Dermis microvascular lymphatic vessel endothelial cell (primary cell): ENCODE measurements around the gene IFT88. TPM values are rescaled to one million over a fixed set of nuclear protein-coding genes. Genes with fewer than 3 reads are reported as not detected.

Experiments used
- DNase-seq, 2 donors: peaks; one replicate each; pipeline versions ENCODE4 v3.0.0 to v3.0.0-alpha.2; 2010; ENCODE audit warnings: low read depth in 2 of 2
- total RNA-seq: library from RNA; depleted of rRNA; stranded (reverse); fragments of >200 nt; gene quantifications from 2 replicates; pipeline ENCODE4 v1.2.1, GENCODE V29; 2014

The IFT88 gene, protein sequence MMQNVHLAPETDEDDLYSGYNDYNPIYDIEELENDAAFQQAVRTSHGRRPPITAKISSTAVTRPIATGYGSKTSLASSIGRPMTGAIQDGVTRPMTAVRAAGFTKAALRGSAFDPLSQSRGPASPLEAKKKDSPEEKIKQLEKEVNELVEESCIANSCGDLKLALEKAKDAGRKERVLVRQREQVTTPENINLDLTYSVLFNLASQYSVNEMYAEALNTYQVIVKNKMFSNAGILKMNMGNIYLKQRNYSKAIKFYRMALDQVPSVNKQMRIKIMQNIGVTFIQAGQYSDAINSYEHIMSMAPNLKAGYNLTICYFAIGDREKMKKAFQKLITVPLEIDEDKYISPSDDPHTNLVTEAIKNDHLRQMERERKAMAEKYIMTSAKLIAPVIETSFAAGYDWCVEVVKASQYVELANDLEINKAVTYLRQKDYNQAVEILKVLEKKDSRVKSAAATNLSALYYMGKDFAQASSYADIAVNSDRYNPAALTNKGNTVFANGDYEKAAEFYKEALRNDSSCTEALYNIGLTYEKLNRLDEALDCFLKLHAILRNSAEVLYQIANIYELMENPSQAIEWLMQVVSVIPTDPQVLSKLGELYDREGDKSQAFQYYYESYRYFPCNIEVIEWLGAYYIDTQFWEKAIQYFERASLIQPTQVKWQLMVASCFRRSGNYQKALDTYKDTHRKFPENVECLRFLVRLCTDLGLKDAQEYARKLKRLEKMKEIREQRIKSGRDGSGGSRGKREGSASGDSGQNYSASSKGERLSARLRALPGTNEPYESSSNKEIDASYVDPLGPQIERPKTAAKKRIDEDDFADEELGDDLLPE
- 6.2 and 7.7 TPM in 2 replicates for total RNA-seq

DNA sequence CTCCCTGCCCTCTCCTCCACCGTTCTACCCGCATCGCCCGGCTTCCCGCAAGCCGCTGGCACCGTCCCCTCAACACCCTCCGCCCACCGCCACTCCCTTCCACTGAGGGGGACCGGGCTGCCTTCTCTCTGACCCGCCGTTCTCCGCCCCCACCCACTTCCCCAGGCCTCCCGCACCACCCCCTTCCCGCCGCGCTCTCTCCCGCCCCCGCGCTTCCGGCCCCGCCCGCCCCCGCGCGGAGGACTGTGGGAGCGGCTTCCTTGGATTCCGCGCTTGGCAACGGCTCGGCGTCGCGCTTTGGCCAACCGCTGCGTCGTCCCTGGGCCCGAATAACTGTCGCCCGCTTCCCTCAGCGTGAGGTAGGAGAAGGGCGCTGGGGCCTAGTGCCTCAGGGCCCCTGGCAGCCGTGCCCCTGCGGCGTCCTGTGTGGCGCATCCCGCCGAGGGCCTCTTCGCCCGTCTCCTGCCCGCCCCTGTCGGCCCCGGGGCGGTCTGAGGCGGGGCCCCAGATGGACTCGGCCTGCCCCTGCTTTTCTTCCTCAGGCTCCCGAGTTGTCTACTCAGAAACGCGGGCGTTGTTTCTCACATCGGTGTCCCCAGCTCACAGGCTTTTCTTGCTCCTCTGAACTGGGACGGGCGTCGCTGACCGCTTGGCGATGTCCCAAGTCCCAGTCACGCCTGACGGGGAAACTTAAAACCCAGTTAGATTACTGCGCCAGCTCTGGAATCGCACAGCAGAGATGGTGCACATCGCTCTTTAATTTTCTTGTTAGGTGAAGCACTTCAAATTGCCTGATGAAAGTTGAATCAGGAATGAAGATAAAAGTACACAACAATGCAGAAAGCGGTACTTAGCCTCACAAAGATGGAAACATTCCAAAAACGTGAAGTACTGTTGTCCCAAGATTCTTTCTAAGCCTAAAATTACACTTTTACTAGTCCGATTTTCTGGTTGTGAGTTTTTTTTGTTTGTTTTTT lies at the start of gene IFT88:
IFT88 (plus strand) TSS at position 260 of the 977 bp plus-strand sequence. CDS start 7,229 bp downstream, outside the sequence.
- peak; percentile 60 to 91 for DNase-seq

DNA sequence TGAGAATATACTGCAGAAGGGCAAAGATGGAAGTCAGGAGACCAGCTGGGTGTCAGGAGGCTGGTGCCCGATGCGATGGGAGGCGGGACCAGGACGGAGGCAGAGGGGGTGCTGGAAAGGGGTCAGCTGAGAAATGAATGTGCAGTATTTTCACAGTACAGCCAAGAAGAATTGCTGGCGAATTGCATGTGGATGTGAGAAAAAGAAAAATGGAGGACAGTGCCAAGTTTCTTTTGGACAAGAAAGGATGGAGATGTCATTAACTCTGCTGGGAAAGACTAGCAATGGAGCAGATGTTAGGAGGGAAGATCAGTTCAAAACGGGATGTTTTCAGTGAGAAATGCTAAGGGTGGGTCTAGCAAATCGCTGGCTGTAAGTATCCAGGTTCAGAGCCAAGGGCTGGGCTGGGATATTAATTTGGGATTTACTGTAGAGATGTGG lies 48.3 kb upstream of the IFT88 start:
- DNase-seq = no peak

DNA sequence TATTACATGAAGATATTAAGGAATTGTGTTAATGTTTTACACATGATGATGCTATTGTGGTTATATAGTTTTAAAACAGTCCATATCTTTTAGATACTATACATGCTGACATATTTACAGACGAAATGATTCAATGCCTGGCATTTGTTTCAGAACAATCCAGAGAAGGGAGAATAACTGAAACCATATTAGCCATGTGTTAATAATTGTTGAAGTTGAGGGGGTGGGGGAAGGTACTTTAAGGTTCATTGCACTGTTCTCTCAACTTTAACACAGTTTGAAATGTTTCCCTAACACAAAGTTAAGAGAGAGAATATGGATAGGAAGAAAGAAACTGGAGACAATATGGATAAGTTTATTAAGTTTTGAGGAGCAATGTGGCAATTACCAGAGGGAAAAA lies 47.1 kb upstream of the IFT88 start:
- no peak for DNase-seq

DNA sequence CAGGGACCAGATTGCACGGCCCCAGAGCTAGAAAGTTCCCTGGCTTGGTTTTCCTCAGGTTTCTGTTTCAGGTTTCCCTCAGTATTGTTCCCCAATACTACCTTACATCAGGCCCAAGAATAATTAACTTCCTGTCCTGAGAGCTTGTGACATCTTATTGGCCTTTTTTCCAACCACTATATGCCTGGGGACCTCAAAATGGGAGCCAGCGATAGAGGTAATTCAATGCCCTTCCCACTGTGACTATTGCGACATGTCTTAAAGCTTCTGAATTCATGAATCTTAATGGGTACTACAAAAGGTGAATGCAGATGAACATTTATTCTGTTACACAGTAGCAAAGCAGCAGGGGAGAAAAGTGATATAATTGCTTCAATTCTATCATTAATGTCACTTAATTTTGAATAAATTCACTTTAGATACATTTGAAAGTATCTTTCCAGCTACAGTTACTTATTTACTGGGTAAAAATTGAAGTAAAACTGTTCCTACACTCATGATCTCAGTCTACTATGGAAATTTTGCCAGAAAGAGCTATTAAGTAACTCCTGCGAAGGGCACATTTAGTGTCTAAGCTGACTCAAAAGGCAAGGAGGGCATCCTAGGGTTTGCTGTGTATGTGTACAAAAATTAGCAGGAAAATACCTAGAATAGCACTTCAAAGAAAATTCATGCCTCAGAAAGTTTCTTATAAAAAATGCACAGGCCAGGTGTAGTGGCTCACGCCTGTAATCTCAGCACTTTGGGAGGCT lies 45.4 kb upstream of the IFT88 start:
- DNase-seq = no peak

DNA sequence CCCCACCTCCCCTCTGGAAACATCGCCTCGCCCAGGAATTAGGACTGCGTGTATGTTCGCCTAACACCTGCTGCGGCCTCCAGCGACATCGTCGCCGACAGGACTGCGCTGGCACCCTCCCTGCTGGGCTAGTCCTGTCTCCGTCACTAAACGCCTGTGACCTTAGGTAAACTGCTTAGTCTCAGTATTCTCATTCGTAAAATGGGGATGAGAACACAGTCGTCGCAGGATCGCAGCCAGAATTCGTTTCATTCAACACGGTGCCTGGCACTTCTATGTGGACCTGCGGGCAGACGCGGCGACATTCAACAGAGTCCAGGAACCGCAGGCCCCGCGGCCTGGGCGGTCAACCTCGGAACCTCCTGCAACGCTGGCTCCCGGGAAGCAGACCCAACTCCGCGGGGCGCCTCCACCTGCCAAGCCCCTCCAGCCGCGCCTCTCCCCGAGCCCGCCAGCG lies 41.8 kb upstream of the IFT88 start:
- peak in 1 of 2 donors; percentile 31 for DNase-seq

DNA sequence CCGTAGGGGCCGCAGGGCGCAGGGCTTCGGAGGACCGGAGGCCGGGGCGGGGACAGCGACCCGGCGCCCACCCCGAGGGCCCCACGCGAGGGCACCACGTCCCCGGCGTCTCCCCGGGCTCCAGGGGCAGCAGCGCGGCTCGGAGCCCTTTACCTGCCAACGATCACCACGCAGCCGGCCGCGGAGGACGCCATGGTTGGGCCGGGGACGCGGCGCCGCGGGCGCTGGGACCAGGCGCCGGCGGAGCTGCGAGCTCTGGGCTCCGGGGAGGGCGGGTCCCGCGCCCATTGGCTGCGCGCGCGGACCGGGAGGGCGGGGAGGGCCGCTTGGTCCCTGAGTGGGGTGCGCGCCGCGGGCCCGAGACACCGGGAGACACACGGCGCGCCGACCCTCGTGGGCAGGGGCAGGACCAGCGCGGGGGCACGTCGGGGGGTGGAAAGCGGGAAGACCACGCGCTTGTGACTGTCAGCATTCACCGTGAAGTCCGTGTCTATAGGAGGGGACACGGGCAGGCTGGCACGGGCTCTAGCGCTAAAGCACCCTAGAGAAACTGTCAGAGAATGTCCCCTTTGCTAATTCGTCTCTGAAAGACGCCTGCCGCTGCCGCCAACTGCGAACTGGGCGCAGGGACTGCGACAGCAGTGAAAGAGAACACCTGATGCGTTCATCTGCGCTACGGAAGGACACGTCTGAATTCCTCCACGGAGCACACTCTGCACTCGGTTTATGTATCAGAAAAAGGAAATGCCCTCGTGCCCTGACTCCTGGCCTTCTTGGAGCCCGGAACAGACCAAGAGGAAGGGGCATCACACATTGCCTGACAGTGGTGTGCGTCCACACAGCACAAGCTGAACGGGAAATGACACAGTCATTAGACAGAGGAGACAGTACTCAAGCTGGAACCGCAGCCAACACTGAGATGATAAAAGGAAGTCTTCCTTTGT lies 41.1 kb upstream of the IFT88 start, which contains the start of gene CRYL1:
CRYL1 (minus strand) TSS at position 257 of the 944 bp plus-strand sequence; CDS start at position 194, 63 bp downstream.
- DNase-seq = peak; percentile 49 to 89

DNA sequence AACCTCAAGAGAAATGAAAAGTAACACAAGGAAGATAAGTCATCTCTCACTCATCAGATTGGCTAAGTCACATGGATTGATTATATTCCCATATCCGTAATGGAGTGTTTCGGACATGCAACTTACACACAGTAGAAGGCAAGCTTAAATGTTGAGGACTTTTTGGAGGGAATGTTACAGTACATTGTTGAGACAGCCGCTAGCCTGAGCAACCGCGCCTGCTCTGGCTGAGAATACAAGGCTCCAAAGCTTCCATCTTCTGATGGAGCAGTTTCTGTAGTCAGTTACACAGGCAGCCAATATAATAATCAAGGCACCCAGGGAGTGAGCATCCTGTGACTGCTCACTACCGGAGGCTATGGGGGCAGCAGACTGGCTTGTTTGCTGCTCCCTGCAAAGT lies 40.3 kb upstream of the IFT88 start:
- DNase-seq = peak in 1 of 2 donors; percentile 45

DNA sequence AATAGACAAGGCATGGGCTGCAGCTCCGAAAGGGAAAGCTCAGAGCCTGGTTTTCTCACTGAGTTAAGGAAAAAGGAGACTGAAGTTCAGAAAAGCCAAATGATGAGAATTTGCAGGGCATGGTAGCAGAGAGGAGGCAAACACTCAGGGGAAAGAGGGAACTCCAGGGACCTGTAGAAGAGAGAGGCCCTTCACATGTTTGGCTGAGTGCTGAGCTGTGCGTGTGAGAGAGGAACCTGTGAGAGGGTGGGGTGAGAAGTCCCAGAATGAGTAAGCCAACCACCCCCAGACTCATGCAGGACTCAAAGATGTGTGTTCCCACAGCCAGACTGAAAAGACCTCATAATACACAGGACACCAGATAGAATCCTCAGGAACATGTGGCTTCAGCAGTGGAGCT lies 38.5 kb upstream of the IFT88 start:
- DNase-seq = no peak

DNA sequence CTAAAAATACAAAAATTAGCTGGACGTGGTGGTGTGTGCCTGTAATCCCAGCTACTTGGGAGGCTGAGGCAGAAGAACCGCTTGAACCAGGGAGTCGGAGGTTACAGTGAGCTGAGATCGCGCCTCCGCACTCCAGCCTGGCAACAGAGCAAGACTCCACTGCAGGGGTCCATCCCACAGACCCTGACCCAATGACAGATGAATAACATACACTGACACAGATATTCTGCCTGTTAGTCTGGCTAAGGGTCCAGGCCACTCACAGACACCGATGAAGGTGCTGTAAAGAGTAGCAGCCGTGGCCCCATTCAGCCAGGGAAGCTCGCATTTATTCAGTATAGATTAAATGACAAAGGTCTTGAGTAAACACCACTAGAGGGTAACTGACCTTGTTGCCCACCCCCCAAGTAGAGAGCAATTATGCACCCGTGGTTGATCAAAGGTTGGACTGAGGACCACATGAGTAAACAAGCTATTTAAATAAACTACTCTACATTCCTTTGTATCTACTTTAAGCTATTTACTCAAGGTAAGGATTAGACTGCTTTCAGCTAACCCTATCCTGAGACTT lies 32.8 kb upstream of the IFT88 start:
- no peak for DNase-seq

DNA sequence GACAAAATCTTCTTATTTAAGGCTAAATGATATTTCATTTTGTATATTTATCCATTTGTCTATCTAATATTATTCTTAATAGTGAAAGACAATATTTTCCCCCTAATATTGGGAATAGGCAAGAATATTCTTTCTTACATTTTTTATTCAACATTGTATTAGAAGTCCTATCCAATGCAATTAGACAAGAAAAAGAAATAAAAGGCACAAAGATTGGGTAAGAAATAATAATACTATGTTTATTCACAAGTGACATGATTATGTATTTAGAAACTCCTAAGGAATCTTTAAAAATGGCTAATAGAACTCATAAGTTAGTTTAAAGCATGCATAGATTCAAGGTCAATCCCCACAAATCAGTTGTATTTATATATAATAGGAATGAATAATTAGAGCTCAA lies 30.0 kb upstream of the IFT88 start:
- DNase-seq = no peak

DNA sequence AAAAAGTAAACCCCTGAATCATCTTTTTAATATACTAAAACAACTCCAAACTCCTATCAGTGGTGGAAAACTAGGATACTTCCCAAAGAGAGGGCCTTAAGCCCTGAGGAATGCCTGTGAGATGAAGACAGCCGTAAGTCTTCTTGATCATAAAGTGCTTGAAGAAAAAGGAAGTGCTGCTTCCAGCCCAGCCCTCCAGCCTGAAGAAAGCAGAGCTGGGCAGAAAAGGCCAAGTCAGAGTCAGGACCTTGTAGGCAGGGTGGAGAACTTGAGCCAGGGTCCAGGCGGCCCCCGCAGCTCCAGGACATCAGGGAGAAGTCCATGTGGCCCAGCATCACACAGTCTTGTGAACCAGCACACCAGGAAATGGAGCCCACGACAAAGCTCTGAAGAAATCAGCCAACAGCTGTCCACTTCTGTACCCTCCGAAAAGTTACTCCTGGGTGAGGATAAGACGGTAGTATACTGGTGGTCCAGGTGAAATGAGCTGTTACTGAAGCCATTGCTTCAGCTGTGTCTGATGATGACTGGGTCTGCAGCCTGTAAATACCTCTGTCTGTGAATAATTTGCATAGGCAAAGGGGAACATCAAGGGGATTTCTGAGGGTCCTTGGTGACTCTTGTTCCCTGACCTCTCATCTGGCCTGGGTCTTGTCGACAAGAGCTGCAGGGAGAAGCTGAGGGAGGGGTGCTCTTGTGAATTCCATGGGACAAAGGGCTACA lies 22.6 kb upstream of the IFT88 start:
- no peak for DNase-seq

DNA sequence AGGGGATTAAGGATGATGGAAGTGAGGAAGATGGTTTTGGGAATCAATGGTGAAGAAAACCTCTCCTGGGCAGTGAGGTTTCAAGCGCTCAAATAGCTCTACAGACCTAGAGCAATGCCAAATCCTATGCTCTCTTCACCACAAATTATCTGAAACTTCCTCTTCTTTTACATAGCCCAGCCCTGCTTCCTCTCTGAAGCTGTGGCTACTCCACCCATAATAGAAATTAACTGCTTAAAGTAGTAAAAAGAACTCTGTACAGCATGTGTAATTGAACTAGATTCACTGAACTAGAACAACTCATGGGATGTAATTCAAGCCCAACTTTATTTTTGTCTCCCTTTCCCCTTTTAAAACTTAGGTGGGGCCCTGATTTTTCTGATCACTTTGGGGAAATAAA lies 20.4 kb upstream of the IFT88 start:
- DNase-seq = no peak

DNA sequence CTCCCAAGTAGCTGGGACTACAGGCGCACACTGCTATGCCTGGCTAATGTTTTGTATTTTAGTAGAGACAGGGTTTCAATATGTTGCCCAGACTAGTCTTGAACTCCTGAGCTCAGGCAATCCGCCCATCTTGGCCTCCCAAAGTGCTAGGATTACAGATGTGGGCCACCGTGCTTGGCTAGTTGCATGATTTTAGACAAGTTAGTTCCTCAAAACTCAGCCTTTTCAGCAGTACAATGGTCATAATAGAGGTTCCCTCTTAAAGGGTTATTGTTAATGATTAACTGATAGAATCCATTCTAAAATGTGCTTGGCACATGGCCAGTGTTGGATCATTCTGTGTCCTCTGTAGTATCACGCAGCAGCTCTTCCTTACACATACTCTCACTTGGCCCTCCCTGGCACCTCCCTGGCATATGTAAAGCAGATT lies 19.5 kb upstream of the IFT88 start:
- DNase-seq = no peak

DNA sequence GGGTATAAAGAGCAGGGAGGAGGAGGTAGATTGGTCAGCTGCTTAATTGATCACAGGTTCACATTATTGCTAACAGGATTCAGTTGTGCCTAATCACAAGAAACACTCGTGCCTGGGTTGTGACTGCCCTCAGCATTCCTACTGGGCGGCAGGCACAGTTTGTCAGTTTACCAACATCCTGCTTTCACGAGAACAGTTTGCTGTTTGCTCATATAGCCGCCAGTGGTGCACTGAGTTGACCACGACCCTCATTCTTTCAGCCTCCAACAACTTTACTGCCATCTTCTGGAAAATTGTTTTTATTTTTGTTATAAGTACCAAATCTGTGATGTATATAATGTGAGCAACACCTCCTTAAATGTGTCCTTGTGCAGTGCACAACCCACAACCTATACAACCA lies 16.2 kb upstream of the IFT88 start:
- peak in 1 of 2 donors; percentile 10 for DNase-seq

DNA sequence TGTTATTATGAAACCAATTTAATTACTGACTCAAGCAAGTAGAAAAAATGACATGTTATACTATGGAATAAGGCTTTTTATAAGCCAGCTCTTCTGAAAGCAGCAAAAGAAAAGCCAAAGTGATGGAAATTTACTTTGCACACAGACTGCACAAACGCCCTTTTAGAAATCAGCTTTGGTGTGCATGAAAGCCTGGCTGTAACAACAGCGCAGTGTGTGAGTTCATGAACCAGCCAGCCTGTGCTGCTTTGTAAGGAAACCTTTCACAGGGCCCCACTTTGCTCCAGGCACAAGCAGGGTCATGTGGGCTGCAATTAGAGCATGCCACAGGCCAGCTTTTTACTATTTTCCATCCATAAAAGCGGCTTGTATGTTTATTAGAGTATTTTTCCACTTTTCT lies 13.6 kb upstream of the IFT88 start:
- no peak for DNase-seq

DNA sequence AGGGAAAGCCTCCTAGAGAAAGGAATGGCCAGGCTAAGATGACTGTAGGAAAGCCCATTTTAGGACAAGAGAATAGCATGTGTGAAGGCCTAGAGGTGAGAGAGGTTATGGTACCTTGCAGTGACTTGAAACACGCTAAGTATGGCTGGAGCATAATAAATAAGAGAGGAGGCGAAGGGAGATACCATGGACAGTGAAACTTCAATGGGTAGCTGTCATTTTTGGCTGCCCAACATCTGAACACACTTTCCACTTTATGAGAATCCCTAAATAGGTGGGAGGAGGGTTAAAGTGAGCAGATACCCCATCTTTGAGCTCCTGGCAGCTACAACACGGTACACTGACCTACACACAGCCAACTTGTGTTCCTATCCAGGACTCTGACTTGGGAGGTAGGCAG lies 8.0 kb upstream of the IFT88 start:
- DNase-seq = no peak

DNA sequence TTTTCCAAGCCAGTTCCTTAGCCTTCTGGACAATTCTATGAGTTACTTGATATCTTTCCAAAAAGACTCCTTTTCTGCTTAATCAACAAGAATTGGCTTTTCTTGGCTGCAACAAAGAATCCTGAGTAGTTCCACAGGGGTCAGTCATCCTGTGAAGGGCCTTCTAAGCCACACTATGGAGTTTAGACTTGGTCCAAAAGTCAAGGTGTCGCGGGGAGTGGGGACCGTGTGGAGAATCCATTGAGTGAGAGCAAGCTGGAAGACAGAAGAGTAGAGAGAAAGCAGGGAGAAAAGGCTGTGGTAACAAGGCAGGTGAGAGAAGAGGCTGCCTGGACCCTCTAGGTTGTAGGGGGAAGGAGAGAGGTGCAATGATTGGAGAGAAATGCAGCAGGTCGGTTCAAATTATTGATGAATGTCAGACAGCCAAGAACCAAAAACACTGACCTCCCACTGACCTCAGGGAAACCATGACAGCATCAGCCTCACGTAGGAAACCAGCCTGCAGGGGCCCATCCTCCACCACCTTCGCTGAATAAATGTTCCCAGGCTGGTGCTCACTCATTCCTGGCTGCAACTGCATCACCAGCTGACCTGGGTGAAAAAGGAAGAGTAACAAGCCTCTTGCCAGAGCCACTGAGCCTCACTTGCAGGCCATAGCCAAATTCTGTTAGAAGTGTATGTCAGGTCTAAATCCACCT lies 7.1 kb upstream of the IFT88 start:
- no peak for DNase-seq

DNA sequence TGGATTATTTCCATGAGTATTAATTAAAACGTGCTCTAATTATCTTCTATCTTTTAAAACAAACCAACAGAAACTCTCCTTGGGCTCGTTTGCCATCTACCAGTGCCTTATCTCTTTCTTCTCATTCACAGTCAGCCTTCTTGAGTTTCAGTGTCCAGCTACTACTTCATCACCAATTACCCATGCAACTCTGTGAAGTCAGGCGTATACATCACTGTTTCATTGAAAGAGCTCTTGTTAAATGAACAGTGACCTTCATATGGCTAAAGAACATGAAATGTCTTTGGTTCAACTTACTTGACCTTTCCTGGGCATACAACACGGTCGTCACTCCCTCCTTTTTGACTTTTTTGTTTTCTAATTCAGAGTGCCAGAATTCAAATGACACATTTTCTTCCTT lies 5.2 kb upstream of the IFT88 start:
- no peak for DNase-seq
